Loucy (cell line): ENCODE results near the gene TMTC2.

ENCODE experiments used
- CTCF ChIP-seq: fragments of 200-600 bp; sonication (generic); conservative IDR thresholded peaks from 2 replicates; pipeline ENCODE4 v1.5.1; 2014; ENCODE audit warnings: mild to moderate bottlenecking, antibody characterized with exemption, low read length
- EZH2phosphoT487 ChIP-seq: fragments of 200-600 bp; IDR thresholded peaks from 2 replicates; pipeline ENCODE4 v1.6.1; 2018; ENCODE audit warnings: antibody characterized with exemption, mild to moderate bottlenecking, moderate library complexity, borderline replicate concordance

DNA sequence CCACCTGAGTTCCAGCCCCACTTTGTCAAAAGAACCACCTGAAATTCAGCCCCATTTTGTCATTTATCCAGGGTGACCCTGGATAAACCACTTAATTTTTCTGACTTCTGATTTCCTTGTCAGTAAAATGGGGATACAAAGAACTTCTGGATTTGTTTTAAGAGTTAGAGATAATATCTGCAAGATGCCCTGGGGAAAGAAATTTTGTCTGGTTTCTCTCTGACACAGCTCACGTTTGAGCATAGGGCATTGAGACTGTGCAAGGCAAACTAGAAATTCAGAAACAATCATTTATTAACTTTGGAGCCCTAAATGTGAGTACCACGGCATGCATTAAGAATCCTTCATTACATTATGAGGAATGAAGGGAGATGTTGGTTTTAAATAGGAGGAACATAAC is 37.2 kb downstream of the TMTC2 start:
- no peak for TF ChIP-seq CTCF
- TF ChIP-seq EZH2phosphoT487, result no peak
